NCI-H2196 (cell line): ENCODE measurements around the gene RNF41.

Source experiments
- DNase-seq: peaks from one replicate; lab custom pipeline; 2025; ENCODE audit not compliant: unreplicated experiment; lab: John Stamatoyannopoulos, UW

RNF41 gene

GRCh38 chr12:56244494-56244893, 22.8 kb upstream of the RNF41 start:
- no peak for DNase-seq

DNA sequence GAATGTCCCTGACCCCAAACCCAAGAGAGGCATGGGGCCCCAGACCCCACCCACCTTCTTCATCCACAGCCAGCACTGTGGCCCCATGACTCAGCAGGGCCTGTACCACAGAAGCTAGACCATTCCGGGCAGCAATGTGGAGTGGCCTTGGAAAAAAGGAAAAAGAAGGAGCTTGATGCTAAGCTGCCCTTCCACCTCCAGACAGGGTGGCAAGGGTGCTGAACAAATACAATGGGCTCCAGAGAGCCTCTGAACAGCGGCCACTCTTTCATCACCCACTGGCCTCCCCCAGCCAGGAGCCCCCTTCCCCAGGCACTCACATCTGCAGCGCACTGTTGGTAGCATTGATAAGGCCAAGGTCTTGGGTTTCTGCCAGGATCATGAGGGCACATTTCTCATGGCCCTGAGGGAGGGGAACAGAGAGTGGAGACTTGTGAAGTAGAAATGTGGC, 22.0 kb upstream of the RNF41 start:
- DNase-seq = no peak

GRCh38 chr12:56242986-56243385, 21.3 kb upstream of the RNF41 start:
- DNase-seq = no peak

DNA sequence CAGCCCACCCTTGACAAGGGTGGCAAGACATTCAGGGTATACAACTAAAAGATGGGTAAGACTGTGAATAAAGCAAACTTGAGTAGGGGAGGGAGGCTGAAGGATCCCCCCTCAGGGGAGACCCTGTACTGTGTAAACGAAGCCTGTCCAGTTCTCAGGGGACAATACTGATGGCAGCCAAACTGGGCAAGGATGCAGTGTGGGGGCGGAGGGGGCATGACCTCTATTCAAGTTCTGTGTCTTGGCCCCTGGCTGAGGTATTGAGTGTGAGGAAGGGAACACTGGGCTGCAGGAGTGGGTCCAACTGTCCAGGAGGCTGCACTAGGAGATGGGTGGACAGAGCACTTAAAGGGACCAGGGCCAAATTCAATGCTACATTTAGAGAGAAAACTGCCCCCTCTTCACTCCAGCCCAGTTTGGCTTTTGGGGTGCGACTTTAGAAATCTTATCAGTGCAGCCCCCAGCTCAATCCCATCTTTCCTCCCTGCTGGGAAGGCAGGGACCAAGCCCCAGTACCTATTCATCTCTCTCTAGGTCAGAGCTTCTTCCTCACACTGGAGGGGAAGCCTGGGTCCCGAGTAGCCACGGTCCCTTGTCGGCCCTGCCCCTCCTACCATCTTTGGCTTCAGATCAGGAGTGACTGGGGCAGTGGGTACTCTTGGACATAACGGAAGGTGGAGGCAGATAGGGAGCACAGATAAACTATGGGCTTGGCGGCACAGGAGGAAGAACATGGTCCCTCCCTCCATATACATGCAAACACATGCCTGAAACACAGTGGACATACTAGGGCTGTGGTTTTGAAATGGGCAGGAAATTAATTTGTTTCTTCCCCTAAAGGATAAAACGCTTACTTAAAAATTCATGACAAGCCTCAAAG, 19.9 kb upstream of the RNF41 start:
- DNase-seq = no peak

DNA sequence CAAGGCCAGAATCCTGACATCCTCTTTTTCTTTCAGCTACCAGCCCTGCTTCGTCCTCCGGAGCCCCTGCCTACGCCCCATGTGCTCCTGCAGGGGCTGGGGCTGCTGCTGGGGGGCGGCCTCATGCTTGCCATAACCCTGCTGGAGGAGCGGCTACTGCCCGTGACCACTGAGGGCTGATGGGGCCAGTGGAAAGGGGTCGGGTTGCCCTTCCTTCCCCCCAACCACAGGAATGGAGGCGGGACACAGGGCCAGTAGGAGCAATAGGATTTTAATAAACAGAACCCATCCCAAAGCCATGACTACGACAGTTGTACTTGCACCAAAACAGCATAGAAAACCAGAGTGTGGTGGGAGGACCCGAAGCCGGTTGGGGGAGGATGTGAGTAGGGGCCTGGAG, 15.8 kb upstream of the RNF41 start:
- DNase-seq = no peak

- no peak for DNase-seq
Observed at GRCh38 chr12:56236985-56237384, 15.3 kb upstream of the RNF41 start.

GRCh38 chr12:56236091-56236490, 14.4 kb upstream of the RNF41 start:
- no peak for DNase-seq

GRCh38 chr12:56234746-56235436, 13.2 kb upstream of the RNF41 start:
- DNase-seq = no peak

- DNase-seq = no peak
Observed at GRCh38 chr12:56231184-56231582, 9.5 kb upstream of the RNF41 start.

DNA sequence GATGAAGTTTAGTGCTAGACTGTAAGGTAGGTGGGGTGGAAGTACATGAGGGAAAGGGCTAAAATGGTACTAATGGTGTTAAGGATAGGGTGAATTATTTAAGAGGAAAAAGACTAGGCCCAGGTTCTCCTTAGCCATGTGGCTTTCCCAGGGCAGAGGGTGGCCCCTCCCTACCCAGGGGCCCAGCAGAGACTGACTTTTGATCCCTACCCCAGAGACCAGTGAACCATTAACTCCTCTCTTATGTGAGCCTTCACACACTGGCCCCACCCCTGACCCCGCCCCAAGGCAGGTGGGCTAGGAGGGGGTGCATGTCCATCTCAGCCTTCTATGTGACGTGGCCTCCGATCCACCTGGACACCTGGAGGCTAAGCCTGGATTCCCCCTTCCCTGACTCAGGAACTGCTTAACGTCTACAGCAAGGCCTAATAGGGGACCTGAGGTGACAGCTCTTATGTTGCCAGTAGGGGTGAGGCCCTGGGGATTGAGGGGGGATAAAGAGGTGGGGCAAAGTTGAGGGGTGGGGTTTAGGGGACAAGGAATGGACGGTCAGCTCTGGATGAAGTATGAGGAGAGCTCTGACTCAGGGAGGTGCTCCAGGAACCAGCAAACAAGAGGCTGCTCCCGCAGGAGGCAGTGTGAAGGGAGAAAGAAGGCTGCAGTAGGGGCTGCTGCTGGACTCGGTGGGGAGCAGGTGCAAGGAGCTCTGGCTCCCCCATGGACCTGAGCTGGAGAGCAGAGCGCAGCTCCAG, 8.9 kb upstream of the RNF41 start:
- DNase-seq = no peak

GRCh38 chr12:56229916-56230431, 8.3 kb upstream of the RNF41 start, which contains the start of gene SLC39A5:
Gene SLC39A5 (plus strand): TSS chr12:56230051. CDS start chr12:56231275, 1,224 bp downstream.
- DNase-seq = no peak

- no peak for DNase-seq
Observed at GRCh38 chr12:56229082-56229481, 7.4 kb upstream of the RNF41 start.

- DNase-seq = no peak
Observed at GRCh38 chr12:56224954-56225353, 3.2 kb upstream of the RNF41 start.

- DNase-seq = peak; percentile 97
Observed at GRCh38 chr12:56224102-56224701, 2.5 kb upstream of the RNF41 start, which contains the start of gene NABP2. Gene NABP2 (plus strand): TSS chr12:56224342. CDS start chr12:56224857, 515 bp downstream.

GRCh38 chr12:56223571-56224101, 1.9 kb upstream of the RNF41 start:
- no peak for DNase-seq

GRCh38 chr12:56222531-56222895, 791 bp upstream of the RNF41 start:
- no peak for DNase-seq

- no peak for DNase-seq
Observed at GRCh38 chr12:56221232-56221756, 428 bp downstream of the RNF41 start.

GRCh38 chr12:56220611-56221231, 1.0 kb downstream of the RNF41 start:
- DNase-seq = no peak

DNA sequence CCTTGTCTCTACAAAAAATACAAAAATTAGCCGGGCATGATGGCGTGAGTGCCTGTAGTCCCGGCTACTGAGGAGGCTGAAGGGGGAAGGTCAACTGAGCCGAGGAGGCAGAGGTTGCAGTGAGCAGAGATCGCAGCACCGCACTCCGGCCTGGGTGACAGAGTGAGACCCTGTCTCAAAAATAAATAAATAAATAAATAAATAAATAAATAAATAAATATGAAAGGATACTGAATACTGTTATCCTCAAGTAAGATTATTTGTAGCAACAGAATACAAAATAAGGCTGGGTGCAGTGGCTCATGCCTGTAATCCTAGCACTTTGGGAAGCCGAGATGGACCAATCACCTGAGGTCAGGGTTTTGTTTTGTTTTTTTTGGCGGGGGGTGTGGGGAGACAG, 1.9 kb downstream of the RNF41 start:
- DNase-seq = no peak

DNA sequence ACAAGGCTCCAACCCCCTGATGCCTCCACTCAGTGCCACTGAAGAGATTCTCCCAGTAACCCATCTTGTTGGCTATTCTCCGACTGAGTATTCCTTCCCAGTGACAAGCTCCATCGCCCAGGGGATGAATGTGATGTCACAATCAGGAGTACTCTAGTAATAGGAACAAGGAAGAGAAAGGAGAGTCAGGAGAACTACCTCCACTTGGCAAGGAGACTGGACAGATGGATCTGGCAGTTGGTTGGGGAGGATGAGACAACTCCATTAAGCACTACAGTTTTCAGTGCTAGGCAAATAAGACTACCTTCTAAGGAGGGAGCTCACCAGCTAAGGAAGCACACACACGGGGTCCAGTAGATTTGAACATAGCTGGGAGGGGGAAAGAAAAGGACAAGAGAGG, 5.3 kb downstream of the RNF41 start:
- DNase-seq = no peak
